VCaP (cell line): ENCODE results near the gene PCDH9.
"Not testable (repeated sequence)": the region's sequence is repeated elsewhere in the genome, so short reads cannot be mapped to it uniquely, and the experiment has no call there.

Experiments used
- H3K27ac ChIP-seq: fragments of 450-650 bp; 2 replicates; pipeline ENCODE4 v1.5.1; 2017
- TF ChIP-seq, protein P1 (sequence below): fragments of 450-650 bp; conservative IDR thresholded peaks from 2 replicates; pipeline ENCODE4 v1.5.1; 2017; ENCODE audit warnings: mild to moderate bottlenecking, moderate library complexity

The PCDH9 gene

GRCh38 chr13:66273011-66273410 is 957.1 kb downstream of the PCDH9 start:
- TF ChIP-seq, protein P1, sequence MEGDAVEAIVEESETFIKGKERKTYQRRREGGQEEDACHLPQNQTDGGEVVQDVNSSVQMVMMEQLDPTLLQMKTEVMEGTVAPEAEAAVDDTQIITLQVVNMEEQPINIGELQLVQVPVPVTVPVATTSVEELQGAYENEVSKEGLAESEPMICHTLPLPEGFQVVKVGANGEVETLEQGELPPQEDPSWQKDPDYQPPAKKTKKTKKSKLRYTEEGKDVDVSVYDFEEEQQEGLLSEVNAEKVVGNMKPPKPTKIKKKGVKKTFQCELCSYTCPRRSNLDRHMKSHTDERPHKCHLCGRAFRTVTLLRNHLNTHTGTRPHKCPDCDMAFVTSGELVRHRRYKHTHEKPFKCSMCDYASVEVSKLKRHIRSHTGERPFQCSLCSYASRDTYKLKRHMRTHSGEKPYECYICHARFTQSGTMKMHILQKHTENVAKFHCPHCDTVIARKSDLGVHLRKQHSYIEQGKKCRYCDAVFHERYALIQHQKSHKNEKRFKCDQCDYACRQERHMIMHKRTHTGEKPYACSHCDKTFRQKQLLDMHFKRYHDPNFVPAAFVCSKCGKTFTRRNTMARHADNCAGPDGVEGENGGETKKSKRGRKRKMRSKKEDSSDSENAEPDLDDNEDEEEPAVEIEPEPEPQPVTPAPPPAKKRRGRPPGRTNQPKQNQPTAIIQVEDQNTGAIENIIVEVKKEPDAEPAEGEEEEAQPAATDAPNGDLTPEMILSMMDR: no peak
- H3K27ac ChIP-seq: no peak overlapping the region

- H3K27ac ChIP-seq: no peak overlapping the region
- TF ChIP-seq, protein P1: no peak
These were observed 963.4 kb downstream of the PCDH9 start for GRCh38 chr13:66266761-66267160.

DNA sequence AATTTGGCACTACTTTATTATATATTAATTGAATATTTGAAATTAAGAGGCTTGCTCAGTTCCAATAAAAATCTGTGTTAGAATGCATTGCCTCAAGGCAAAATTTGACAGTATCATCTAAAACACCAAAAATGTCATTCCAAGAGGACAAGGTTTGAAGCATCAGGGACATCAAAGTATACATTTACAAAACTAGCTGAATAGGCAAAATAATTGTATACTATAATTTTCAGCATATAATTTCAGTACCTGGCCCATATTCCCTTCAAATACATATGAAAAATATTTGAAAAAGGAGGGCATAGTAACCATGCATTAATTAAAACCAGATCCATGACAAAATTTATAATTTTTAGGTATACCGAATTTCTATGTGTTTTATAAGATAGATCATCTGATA is 963.8 kb downstream of the PCDH9 start:
- TF ChIP-seq, protein P1: no peak
- no peak overlapping the region for H3K27ac ChIP-seq

- TF ChIP-seq, protein P1: no peak
- H3K27ac ChIP-seq: no peak overlapping the region
These were observed 964.8 kb downstream of the PCDH9 start for GRCh38 chr13:66265371-66265770.

- TF ChIP-seq, protein P1: no peak
- H3K27ac ChIP-seq: no peak overlapping the region
These were observed 965.2 kb downstream of the PCDH9 start for GRCh38 chr13:66264971-66265370.

DNA sequence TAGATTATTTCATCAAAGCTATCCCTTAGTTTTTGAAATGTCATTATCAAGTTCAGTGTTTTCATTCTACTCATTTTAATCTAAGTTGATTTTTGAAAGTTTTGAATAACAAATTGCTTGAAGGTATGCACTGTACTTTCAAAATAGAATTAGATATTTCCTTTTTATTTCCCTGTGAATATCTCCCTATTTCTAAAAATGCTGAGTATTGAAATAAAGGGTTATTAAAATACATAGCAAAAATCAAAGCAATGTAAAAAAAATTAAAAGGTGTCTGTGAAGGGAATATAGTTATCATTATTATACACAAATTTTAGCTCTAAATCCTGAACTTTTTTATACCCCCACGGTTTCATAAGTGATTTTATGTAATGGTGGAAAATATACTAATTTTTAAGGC is 967.8 kb downstream of the PCDH9 start:
- no peak overlapping the region for H3K27ac ChIP-seq
- TF ChIP-seq, protein P1: no peak

- not testable (repeated sequence) for H3K27ac ChIP-seq
These were observed 970.7 kb downstream of the PCDH9 start for GRCh38 chr13:66259426-66259825.
